GM19328 (cell line): ENCODE data around the gene PTGER2.

Experiments used
- ATAC-seq: cut with Tn5 transposase; IDR thresholded peaks from one replicate; pipeline ENCODE4 v1.9.1; 2021; ENCODE audit warnings: mild to moderate bottlenecking, moderate library complexity; ENCODE audit not compliant: unreplicated experiment

Gene PTGER2

GRCh38 chr14:52369305-52369801 is 55.2 kb downstream of the PTGER2 start:
- ATAC-seq = no peak

GRCh38 chr14:52370406-52370935 is 56.4 kb downstream of the PTGER2 start:
- ATAC-seq = no peak

GRCh38 chr14:52377940-52378339 is 63.8 kb downstream of the PTGER2 start:
- ATAC-seq = no peak
